Right ventricle myocardium superior (tissue), 1 donor: ENCODE measurements around the gene FAM117A. TPM values are rescaled to one million over a fixed set of nuclear protein-coding genes. Genes with fewer than 3 reads are reported as not detected.
A peak's percentile ranks its signal among the peaks of the same experiment; 100 is the strongest.

Experiments used
- ATAC-seq: fragments of 200-7000 bp; cut with Tn5 transposase; one replicate; pipeline ENCODE4 v1.9.1; 2020; ENCODE audit warnings: mild to moderate bottlenecking; ENCODE audit not compliant: poor library complexity
- DNase-seq: peaks from one replicate; pipeline ENCODE4 v3.0.0-alpha.2; 2020
- intact Hi-C: fragments of 100-400 bp; cut with DNase I; formaldehyde crosslinking; loops from one replicate; pipeline ENCODE4 v1.11.2; 2022
- long read RNA-seq: library from polyadenylated mRNA; unstranded; transcript quantifications from one replicate; pipeline ENCODE4 v2.0.0, GENCODE V29; 2021
- total RNA-seq: library from RNA; stranded (reverse); fragmentation: NEBNext Ultra II Directional; extraction: Animal tissue kit (Norgen Biotek cat#: 25700); gene quantifications from one replicate; pipeline ENCODE4 v1.2.1, GENCODE V29; 2021
- donor health status: DM: no; HTN: yes; CAD: no; lungs with severe emphysema.

Gene FAM117A
- 9.5 TPM for total RNA-seq
- long read RNA-seq, transcript FAM117A-201 (8 exons, 2,365 nt) = major isoform, 28 of 33 reads
- long read RNA-seq, partial matches to known transcripts = 4 of 33 reads
- long read RNA-seq, other reads (novel, unspliced or antisense) = 0 of 33 reads

GRCh38 chr17:49763735-49764558 lies at the start of gene FAM117A:
Gene FAM117A, minus strand, starts transcription at chr17:49764131. Its CDS starts 44 bp downstream, at chr17:49764087.
- DNase-seq (peak; percentile 96), ATAC-seq (peak; percentile 97)
- intact Hi-C loops = no loop called here

- intact Hi-C loops = no loop called here
- DNase-seq (no peak), ATAC-seq (no peak)
These were observed 45.1 kb upstream of the FAM117A start for GRCh38 chr17:49809056-49809455.

- DNase-seq = no peak
- intact Hi-C loops = loop anchor here (10.0 kb wide), 1 partner anchor 46 kb away; the partner anchor contains the start of gene TAC4
- no peak for ATAC-seq
These were observed 34.8 kb upstream of the FAM117A start for GRCh38 chr17:49798738-49799137.

- peak; percentile 36 for ATAC-seq
- DNase-seq = no peak
These were observed 34.3 kb upstream of the FAM117A start for GRCh38 chr17:49798182-49798581.

GRCh38 chr17:49795372-49795771 lies 31.4 kb upstream of the FAM117A start:
- intact Hi-C loops = loop anchor here (10.0 kb wide), 1 partner anchor 49 kb away; the partner anchor contains the start of gene TAC4
- no peak for ATAC-seq
- DNase-seq = no peak

More at GRCh38 chr17:49798182-49798581, 34.3 kb upstream of the FAM117A start:
- intact Hi-C loops = loop anchor here (10.0 kb wide), 1 partner anchor 47 kb away; the partner anchor contains the start of gene TAC4

- ATAC-seq (no peak), DNase-seq (no peak)
- intact Hi-C loops = loop anchor here (10.0 kb wide), 1 partner anchor 51 kb away; the partner anchor contains the start of gene TAC4
These were observed 29.4 kb upstream of the FAM117A start for GRCh38 chr17:49793309-49793708.

- DNase-seq (no peak), ATAC-seq (no peak)
- intact Hi-C loops = no loop called here
These were observed 25.3 kb upstream of the FAM117A start for GRCh38 chr17:49789243-49789578.

GRCh38 chr17:49788478-49789242 lies 24.7 kb upstream of the FAM117A start, which contains the start of gene KAT7:
Gene KAT7, plus strand, starts transcription at chr17:49788681. Its CDS starts 154 bp downstream, at chr17:49788835.
- intact Hi-C loops = no loop called here
- ATAC-seq = peak; percentile 94
- peak; percentile 99 for DNase-seq

- no peak for DNase-seq
- intact Hi-C loops = no loop called here
- ATAC-seq = no peak
These were observed 24.1 kb upstream of the FAM117A start for GRCh38 chr17:49787884-49788477.

GRCh38 chr17:49784636-49785035 lies 20.7 kb upstream of the FAM117A start:
- intact Hi-C loops = no loop called here
- DNase-seq (no peak), ATAC-seq (no peak)

GRCh38 chr17:49783791-49784190 lies 19.9 kb upstream of the FAM117A start:
- intact Hi-C loops = no loop called here
- ATAC-seq = no peak

GRCh38 chr17:49783071-49783715 lies 19.3 kb upstream of the FAM117A start:
- ATAC-seq (peak; percentile 42), DNase-seq (no peak)
- intact Hi-C loops = no loop called here

More at GRCh38 chr17:49783791-49784190, 19.9 kb upstream of the FAM117A start:
- no peak for DNase-seq

- no peak for DNase-seq
- intact Hi-C loops = loop anchor here (5.0 kb wide), 1 partner anchor 72 kb away; the partner anchor contains the start of gene SLC35B1
- ATAC-seq = peak; percentile 66
These were observed 15.9 kb upstream of the FAM117A start for GRCh38 chr17:49779739-49780231.

GRCh38 chr17:49779156-49779738 lies 15.3 kb upstream of the FAM117A start:
- ATAC-seq = no peak
- intact Hi-C loops = loop anchor here (5.0 kb wide), 1 partner anchor 72 kb away; the partner anchor contains the start of gene SLC35B1
- no peak for DNase-seq

GRCh38 chr17:49777563-49777962 lies 13.6 kb upstream of the FAM117A start:
- DNase-seq (no peak), ATAC-seq (no peak)
- intact Hi-C loops = loop anchor here (5.0 kb wide), 1 partner anchor 70 kb away; the partner anchor contains the start of gene SLC35B1

- peak; percentile 64 for DNase-seq
- intact Hi-C loops = loop anchor here (5.0 kb wide), 1 partner anchor 69 kb away; the partner anchor contains the start of gene SLC35B1
These were observed 12.8 kb upstream of the FAM117A start for GRCh38 chr17:49776551-49777300.

More at GRCh38 chr17:49776551-49777300, 12.8 kb upstream of the FAM117A start:
- ATAC-seq = peak; percentile 38
